GM12878 (cell line): Measurements from ENCODE around the gene MKNK1. TPM values are rescaled to one million over a fixed set of nuclear protein-coding genes. Genes with fewer than 3 reads are reported as not detected.
A peak's percentile ranks its signal among the peaks of the same experiment; 100 is the strongest.

Experiments used
- BHLHE40 ChIP-seq, 2 experiments: fragments of 450-650 bp in 1 of 2; IDR thresholded peaks; 2 replicates each; pipeline ENCODE4 v1.6.1; 2011 to 2017; ENCODE audit warnings: low read depth in 2 of 2, borderline replicate concordance in 1 of 2, improper control_type of control experiment in 1 of 2, low read length in 1 of 2, mild to moderate bottlenecking in 1 of 2
- CBFB ChIP-seq: IDR thresholded peaks from 2 replicates; pipeline ENCODE4 v1.6.1; 2016; ENCODE audit warnings: antibody characterized with exemption, low read depth
- CHD1 ChIP-seq: IDR thresholded peaks from 2 replicates; pipeline ENCODE4 v1.6.1; 2012; ENCODE audit warnings: low read depth, low read length, improper control_type of control experiment
- CHD4 ChIP-seq: fragments of 200-600 bp; sonication (generic); IDR thresholded peaks from 2 replicates; pipeline ENCODE4 v1.6.1; 2016; ENCODE audit warnings: mild to moderate bottlenecking
- LARP7 ChIP-seq: fragments of 450-650 bp; IDR thresholded peaks from 2 replicates; pipeline ENCODE4 v1.6.1; 2017; ENCODE audit warnings: mild to moderate bottlenecking
- POU2F2 ChIP-seq: IDR thresholded peaks from 3 replicates; pipeline ENCODE4 v1.6.1; 2011; ENCODE audit warnings: low read depth, mild to moderate bottlenecking, low read length, borderline replicate concordance
- RUNX3 ChIP-seq: IDR thresholded peaks from 2 replicates; pipeline ENCODE4 v1.6.1; 2012; ENCODE audit warnings: low read length, inconsistent platforms
- ZNF217 ChIP-seq: fragments of 450-650 bp; IDR thresholded peaks from 2 replicates; pipeline ENCODE4 v1.6.1; 2017; ENCODE audit warnings: antibody characterized with exemption, mild to moderate bottlenecking
- polyA plus RNA-seq, 11 experiments: library from polyadenylated mRNA; depleted of rRNA in 4 of 11; unstranded in 6 of 11; stranded (reverse) in 5 of 11; fragments of >200 nt; fragmentation: Nextera tagmentation in 4 of 11; fragmentation: Illumina TruSeq in 1 of 11; extraction: Ambion mirVana in 4 of 11; extraction: Trizol in 1 of 11; gene quantifications; 1 replicate in 1 of 11; 2 replicates in 10 of 11; pipeline versions ENCODE4 v1.2.1 to v1.2.3, GENCODE V29; 2011 to 2016; ENCODE audit warnings: inconsistent platforms in 2 of 11, missing spikeins in 2 of 11, low read depth in 1 of 11
- total RNA-seq, 4 experiments: library from RNA; depleted of rRNA in 3 of 4; stranded (reverse); fragments of >200 nt in 3 of 4; fragmentation: Illumina TruSeq in 1 of 4; extraction: Trizol in 1 of 4; gene quantifications; 2 replicates each; pipeline versions ENCODE4 v1.2.1 to v1.2.3, GENCODE V29; 2013 to 2021
- TF ChIP-seq, protein P1 (sequence below): IDR thresholded peaks from 2 replicates; pipeline ENCODE4 v1.6.1; 2012; ENCODE audit warnings: low read depth, low read length, improper control_type of control experiment
- TF ChIP-seq, protein P2 (sequence below): fragments of 450-650 bp; IDR thresholded peaks from 2 replicates; pipeline ENCODE4 v1.6.1; 2017; ENCODE audit warnings: borderline replicate concordance
- TF ChIP-seq, protein P3 (sequence below): fragments of 450-650 bp; IDR thresholded peaks from 2 replicates; pipeline ENCODE4 v1.6.1; 2017; ENCODE audit warnings: mild to moderate bottlenecking, moderate library complexity
- TF ChIP-seq, protein P4 (sequence below): fragments of 450-650 bp; IDR thresholded peaks from 2 replicates; pipeline ENCODE4 v1.6.1; 2017; ENCODE audit warnings: mild to moderate bottlenecking, low read depth, inconsistent platforms; ENCODE audit not compliant: poor library complexity, severe bottlenecking
- TF ChIP-seq, protein P5 (sequence below): IDR thresholded peaks from 2 replicates; pipeline ENCODE4 v1.6.1; 2011; ENCODE audit warnings: borderline replicate concordance, low read depth, mild to moderate bottlenecking, moderate library complexity, mixed read lengths, low read length; ENCODE audit not compliant: insufficient read depth; ENCODE audit errors: extremely low read length
- TF ChIP-seq, protein P6 (sequence below): IDR thresholded peaks from 2 replicates; pipeline ENCODE4 v1.6.1; 2011; ENCODE audit warnings: low read depth, mild to moderate bottlenecking, low read length, moderate library complexity, borderline replicate concordance; ENCODE audit errors: extremely low read depth

MKNK1 gene
- total and polyA plus RNA-seq, 10 of the 15 experiments (the other 5 are each of a cell fraction or from before 2014, with no cell fraction given), result 13.7 to 29.9 (median 26.5) TPM

DNA sequence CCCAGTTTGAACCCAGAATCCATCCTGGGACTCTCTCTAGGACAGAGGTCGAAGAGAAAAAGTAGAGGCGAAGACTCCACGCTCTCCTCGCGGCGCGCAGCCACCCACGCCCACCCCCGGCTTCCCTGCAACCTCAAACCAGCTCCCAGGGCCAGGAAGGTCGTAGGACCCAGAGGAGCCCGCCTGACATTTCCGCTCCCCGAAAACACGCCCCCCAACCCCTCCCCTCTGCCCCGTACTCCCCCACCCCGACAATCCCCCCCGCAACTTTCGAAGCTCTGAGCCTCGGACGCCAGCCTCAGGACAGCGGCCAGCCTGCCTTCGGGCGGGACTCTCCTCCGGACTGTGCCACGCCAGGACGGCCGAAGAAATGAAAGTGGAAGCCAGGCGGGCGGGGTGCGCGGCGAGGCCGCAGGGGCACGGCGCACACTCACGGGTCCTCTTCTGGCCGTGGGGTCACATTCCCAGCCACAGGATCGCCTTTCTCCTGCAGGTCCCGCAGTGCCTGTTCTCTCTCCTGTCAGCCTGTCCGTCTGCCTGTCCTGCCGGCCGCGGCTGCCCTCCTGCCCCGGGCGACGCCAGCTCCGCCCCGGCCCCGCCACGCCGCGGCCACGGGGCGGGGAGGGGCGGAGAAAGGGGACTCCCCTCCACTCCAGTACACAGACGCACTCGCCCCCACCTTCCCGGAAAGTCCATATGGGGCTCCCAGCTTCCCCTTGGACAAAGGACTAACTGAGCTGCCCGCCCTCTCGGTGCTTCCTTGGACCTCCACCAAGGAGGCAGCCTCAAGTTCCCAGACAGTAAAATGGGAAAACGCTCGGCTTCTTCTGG, 12.4 kb upstream of the MKNK1 start, which contains the start of gene MOB3C (continued):
- TF ChIP-seq, protein P1, sequence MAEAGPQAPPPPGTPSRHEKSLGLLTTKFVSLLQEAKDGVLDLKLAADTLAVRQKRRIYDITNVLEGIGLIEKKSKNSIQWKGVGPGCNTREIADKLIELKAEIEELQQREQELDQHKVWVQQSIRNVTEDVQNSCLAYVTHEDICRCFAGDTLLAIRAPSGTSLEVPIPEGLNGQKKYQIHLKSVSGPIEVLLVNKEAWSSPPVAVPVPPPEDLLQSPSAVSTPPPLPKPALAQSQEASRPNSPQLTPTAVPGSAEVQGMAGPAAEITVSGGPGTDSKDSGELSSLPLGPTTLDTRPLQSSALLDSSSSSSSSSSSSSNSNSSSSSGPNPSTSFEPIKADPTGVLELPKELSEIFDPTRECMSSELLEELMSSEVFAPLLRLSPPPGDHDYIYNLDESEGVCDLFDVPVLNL, result no peak
- TF ChIP-seq, protein P2, sequence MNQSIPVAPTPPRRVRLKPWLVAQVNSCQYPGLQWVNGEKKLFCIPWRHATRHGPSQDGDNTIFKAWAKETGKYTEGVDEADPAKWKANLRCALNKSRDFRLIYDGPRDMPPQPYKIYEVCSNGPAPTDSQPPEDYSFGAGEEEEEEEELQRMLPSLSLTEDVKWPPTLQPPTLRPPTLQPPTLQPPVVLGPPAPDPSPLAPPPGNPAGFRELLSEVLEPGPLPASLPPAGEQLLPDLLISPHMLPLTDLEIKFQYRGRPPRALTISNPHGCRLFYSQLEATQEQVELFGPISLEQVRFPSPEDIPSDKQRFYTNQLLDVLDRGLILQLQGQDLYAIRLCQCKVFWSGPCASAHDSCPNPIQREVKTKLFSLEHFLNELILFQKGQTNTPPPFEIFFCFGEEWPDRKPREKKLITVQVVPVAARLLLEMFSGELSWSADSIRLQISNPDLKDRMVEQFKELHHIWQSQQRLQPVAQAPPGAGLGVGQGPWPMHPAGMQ, result no peak
- TF ChIP-seq, protein P3, sequence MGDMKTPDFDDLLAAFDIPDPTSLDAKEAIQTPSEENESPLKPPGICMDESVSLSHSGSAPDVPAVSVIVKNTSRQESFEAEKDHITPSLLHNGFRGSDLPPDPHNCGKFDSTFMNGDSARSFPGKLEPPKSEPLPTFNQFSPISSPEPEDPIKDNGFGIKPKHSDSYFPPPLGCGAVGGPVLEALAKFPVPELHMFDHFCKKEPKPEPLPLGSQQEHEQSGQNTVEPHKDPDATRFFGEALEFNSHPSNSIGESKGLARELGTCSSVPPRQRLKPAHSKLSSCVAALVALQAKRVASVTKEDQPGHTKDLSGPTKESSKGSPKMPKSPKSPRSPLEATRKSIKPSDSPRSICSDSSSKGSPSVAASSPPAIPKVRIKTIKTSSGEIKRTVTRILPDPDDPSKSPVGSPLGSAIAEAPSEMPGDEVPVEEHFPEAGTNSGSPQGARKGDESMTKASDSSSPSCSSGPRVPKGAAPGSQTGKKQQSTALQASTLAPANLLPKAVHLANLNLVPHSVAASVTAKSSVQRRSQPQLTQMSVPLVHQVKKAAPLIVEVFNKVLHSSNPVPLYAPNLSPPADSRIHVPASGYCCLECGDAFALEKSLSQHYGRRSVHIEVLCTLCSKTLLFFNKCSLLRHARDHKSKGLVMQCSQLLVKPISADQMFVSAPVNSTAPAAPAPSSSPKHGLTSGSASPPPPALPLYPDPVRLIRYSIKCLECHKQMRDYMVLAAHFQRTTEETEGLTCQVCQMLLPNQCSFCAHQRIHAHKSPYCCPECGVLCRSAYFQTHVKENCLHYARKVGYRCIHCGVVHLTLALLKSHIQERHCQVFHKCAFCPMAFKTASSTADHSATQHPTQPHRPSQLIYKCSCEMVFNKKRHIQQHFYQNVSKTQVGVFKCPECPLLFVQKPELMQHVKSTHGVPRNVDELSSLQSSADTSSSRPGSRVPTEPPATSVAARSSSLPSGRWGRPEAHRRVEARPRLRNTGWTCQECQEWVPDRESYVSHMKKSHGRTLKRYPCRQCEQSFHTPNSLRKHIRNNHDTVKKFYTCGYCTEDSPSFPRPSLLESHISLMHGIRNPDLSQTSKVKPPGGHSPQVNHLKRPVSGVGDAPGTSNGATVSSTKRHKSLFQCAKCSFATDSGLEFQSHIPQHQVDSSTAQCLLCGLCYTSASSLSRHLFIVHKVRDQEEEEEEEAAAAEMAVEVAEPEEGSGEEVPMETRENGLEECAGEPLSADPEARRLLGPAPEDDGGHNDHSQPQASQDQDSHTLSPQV, result 0 out of 2 replicates have a peak, but pooled peaks have one; percentile 44
- TF ChIP-seq, protein P4, sequence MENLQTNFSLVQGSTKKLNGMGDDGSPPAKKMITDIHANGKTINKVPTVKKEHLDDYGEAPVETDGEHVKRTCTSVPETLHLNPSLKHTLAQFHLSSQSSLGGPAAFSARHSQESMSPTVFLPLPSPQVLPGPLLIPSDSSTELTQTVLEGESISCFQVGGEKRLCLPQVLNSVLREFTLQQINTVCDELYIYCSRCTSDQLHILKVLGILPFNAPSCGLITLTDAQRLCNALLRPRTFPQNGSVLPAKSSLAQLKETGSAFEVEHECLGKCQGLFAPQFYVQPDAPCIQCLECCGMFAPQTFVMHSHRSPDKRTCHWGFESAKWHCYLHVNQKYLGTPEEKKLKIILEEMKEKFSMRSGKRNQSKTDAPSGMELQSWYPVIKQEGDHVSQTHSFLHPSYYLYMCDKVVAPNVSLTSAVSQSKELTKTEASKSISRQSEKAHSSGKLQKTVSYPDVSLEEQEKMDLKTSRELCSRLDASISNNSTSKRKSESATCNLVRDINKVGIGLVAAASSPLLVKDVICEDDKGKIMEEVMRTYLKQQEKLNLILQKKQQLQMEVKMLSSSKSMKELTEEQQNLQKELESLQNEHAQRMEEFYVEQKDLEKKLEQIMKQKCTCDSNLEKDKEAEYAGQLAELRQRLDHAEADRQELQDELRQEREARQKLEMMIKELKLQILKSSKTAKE, result no peak
- TF ChIP-seq, protein P5, sequence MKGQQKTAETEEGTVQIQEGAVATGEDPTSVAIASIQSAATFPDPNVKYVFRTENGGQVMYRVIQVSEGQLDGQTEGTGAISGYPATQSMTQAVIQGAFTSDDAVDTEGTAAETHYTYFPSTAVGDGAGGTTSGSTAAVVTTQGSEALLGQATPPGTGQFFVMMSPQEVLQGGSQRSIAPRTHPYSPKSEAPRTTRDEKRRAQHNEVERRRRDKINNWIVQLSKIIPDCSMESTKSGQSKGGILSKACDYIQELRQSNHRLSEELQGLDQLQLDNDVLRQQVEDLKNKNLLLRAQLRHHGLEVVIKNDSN, result no peak
- TF ChIP-seq, protein P6, sequence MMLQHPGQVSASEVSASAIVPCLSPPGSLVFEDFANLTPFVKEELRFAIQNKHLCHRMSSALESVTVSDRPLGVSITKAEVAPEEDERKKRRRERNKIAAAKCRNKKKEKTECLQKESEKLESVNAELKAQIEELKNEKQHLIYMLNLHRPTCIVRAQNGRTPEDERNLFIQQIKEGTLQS, result no peak
- no peak for TF ChIP-seq CHD1
- 0 out of 2 replicates have a peak, but pooled peaks have one; percentile 18 for TF ChIP-seq ZNF217
- TF ChIP-seq CBFB, result peak; percentile 40; the same call in 1 of the 2 replicates
- TF ChIP-seq LARP7, result peak; percentile 61; the same call in 1 of the 2 replicates
- peak in 1 of 2 experiments; percentile 60; a peak in 2 of 4 replicates for TF ChIP-seq BHLHE40 (IDR thresholded peaks at IDR 0.05; ENCODE audit: borderline replicate concordance in 1 of 2, low read depth in 2 of 2, low read length in 1 of 2)
- no peak for TF ChIP-seq POU2F2
- TF ChIP-seq RUNX3, result peak; percentile 76
- TF ChIP-seq CHD4, result no peak
